ENCODE results near the gene SPRR2E.

DNA sequence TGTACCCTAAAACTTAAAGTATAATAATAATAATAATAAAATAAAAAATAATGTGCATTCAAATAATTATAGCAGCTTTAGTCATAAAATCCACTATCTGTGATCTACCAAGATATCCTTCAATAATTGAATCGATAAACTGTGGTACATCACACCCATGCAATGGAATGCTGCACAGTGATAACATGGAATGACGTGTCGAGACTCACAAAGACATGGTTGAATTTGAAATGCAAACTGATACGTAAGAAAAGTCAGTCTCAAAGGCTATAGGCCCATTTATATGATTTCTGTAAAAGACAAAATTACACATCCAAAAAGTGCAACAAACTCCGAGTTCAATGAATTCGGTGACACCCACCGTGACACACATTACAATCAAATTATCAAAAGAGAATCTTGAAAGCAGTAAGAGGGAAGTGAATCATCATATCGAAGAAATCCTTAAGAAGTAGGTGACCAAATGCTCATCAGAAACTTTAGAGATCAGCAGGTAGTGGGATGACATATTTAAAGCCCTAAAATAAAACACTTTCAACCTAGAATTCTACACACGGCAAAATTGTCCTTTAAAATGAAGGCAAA, 5.2 kb upstream of the SPRR2E start:
- TF ChIP-seq ZBTB48 (tag by site-specific recombination; IDR thresholded peaks at IDR 0.05), result no peak
- TF ChIP-seq, protein P1, sequence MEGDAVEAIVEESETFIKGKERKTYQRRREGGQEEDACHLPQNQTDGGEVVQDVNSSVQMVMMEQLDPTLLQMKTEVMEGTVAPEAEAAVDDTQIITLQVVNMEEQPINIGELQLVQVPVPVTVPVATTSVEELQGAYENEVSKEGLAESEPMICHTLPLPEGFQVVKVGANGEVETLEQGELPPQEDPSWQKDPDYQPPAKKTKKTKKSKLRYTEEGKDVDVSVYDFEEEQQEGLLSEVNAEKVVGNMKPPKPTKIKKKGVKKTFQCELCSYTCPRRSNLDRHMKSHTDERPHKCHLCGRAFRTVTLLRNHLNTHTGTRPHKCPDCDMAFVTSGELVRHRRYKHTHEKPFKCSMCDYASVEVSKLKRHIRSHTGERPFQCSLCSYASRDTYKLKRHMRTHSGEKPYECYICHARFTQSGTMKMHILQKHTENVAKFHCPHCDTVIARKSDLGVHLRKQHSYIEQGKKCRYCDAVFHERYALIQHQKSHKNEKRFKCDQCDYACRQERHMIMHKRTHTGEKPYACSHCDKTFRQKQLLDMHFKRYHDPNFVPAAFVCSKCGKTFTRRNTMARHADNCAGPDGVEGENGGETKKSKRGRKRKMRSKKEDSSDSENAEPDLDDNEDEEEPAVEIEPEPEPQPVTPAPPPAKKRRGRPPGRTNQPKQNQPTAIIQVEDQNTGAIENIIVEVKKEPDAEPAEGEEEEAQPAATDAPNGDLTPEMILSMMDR (tag by site-specific recombination; IDR thresholded peaks at IDR 0.05), result no peak
- TF ChIP-seq ZNF670 (tag by site-specific recombination; IDR thresholded peaks at IDR 0.05; ENCODE audit: low read depth), result no peak
- no peak for TF ChIP-seq ZNF416 (tag by site-specific recombination; IDR thresholded peaks at IDR 0.05)
- TF ChIP-seq ZBTB1 (tag by site-specific recombination; IDR thresholded peaks at IDR 0.05), result no peak
- TF ChIP-seq ZNF544 (tag by site-specific recombination; IDR thresholded peaks at IDR 0.05), result no peak
- TF ChIP-seq, protein P2, sequence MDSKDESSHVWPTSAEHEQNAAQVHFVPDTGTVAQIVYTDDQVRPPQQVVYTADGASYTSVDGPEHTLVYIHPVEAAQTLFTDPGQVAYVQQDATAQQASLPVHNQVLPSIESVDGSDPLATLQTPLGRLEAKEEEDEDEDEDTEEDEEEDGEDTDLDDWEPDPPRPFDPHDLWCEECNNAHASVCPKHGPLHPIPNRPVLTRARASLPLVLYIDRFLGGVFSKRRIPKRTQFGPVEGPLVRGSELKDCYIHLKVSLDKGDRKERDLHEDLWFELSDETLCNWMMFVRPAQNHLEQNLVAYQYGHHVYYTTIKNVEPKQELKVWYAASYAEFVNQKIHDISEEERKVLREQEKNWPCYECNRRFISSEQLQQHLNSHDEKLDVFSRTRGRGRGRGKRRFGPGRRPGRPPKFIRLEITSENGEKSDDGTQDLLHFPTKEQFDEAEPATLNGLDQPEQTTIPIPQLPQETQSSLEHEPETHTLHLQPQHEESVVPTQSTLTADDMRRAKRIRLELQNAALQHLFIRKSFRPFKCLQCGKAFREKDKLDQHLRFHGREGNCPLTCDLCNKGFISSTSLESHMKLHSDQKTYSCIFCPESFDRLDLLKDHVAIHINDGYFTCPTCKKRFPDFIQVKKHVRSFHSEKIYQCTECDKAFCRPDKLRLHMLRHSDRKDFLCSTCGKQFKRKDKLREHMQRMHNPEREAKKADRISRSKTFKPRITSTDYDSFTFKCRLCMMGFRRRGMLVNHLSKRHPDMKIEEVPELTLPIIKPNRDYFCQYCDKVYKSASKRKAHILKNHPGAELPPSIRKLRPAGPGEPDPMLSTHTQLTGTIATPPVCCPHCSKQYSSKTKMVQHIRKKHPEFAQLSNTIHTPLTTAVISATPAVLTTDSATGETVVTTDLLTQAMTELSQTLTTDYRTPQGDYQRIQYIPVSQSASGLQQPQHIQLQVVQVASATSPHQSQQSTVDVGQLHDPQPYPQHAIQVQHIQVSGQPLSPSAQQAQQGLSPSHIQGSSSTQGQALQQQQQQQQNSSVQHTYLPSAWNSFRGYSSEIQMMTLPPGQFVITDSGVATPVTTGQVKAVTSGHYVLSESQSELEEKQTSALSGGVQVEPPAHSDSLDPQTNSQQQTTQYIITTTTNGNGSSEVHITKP (tag by site-specific recombination; IDR thresholded peaks at IDR 0.05), result no peak
- TF ChIP-seq, protein P3, sequence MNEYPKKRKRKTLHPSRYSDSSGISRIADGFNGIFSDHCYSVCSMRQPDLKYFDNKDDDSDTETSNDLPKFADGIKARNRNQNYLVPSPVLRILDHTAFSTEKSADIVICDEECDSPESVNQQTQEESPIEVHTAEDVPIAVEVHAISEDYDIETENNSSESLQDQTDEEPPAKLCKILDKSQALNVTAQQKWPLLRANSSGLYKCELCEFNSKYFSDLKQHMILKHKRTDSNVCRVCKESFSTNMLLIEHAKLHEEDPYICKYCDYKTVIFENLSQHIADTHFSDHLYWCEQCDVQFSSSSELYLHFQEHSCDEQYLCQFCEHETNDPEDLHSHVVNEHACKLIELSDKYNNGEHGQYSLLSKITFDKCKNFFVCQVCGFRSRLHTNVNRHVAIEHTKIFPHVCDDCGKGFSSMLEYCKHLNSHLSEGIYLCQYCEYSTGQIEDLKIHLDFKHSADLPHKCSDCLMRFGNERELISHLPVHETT (tag by site-specific recombination; IDR thresholded peaks at IDR 0.05), result no peak
- no peak for TF ChIP-seq ZNF792 (tag by site-specific recombination; IDR thresholded peaks at IDR 0.05)
- no peak for TF ChIP-seq TCF7L2 (IDR thresholded peaks at IDR 0.05; ENCODE audit: borderline replicate concordance, low read depth, low read length)
